HG03175 (cell line): ENCODE measurements around the gene SBNO2.
A peak's percentile ranks its signal among the peaks of the same experiment; 100 is the strongest.

Experiments used
- ATAC-seq: cut with Tn5 transposase; IDR thresholded peaks from one replicate; pipeline ENCODE4 v1.9.1; 2021; ENCODE audit warnings: mild to moderate bottlenecking, moderate library complexity; ENCODE audit not compliant: unreplicated experiment

Gene SBNO2

DNA sequence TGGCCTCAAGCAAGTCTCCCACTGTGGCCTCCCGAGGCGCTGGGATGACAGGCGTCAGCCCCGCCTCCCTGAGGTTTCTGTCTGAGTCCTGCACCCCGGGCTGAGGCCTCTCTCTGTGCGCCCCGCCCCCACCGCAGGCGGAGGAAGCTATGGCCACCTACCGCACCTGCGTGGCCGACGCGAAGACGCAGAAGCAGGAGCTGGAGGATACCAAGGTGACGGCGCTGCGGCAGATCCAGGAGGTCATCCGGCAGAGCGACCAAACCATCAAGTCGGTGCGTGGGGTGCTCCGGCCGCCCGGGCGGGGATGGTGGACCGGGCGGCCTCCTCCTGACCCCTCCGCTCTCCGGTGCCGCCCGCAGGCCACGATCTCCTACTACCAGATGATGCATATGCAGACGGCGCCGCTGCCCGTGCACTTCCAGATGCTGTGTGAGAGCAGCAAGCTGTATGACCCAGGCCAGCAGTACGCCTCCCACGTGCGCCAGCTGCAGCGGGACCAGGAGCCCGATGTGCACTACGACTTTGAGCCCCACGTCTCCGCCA lies 94.4 kb downstream of the SBNO2 start:
- no peak for ATAC-seq

DNA sequence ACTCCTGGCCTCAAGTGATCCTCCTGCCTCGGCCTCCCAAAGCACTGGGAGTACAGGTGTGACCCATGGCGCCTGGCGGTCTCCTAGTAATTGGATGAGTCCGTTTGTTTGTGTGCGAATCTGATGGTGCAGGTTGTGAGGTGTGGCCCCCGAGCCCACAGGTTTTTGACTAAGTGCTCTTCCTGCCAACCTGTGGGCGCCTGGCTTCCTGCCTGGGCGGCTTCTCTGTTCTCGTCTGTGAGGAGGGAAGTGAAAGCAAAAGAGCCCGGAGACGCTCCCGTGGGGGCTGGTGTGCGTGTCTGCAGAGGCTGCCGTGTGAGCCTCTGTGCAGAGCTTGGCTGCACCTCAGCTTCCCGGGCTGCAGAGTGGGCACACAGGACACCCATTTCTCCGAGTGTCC lies 97.1 kb downstream of the SBNO2 start:
- ATAC-seq, result peak; percentile 61

DNA sequence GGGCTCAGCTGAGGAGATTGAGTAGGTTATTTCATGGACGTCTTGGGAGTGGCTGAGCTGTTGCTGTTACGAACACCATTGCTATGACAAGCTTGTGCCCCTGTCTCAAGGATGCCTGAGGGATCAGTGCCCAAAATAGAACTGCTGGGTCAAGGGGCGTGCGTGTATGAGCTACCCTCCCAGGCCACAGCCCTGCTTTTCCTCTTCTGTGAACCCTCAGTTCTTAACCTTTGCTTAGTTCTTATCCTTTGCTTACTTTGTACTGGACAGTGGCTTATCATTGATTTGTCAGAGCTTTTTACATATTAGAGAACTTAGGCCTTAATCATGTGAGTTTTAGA lies 98.1 kb downstream of the SBNO2 start:
- no peak for ATAC-seq

DNA sequence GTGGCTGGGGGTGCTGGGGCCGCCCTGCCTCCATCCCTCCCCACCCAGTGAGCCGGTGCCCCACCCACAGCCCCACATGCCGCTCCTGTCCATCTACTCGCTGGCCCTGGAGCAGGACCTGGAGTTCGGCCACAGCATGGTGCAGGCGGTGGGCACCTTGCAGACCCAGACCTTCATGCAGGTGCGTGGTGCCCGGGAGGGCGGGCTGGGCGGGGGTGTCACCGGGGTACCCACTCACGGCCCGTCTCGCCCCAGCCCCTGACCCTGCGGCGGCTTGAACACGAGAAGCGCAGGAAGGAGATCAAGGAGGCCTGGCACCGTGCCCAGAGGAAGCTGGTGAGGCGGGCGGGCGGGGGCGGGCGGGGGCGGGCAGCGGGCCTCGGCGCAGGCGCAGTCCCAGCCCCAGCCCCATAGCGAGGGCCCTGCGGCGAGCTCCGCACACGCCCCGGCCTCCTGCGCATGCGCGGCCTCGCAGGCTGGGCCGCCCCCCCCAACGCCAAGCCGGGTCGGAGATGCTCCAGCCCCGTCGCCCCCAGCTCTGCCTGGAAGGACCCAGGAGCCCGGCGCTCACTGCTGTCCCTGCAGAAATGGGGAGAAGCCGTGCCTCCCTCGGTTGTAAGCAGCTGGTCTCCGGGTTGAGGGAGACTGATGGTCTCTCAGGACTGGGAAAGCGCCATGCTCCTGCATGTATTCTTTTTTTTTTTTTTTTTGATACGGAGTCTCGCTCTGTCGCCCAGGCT lies 99.4 kb downstream of the SBNO2 start:
- no peak for ATAC-seq

DNA sequence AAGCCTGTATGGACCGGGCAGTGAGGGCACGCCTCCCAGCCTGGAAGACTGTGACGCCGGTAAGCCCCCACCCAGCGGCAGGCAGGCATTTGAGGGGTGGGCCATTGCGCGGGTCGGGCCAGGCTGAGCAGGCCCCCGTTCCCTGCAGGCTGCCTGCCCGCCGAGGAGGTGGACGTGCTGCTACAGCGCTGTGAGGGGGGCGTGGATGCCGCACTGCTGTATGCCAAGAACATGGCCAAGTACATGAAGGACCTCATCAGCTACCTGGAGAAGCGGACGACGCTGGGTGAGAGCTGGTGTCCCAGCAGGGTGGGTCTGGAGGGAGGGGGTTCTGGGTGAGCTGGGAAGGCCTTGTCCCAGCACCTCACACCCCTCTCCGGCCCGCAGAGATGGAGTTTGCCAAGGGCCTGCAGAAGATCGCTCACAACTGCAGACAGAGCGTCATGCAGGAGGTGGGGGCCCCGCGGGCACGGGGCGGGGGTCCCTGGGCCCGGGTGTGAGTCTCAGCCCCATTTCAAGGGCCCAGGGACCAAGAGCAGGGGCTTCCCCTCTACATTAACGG lies 100.0 kb downstream of the SBNO2 start:
- ATAC-seq, result no peak

DNA sequence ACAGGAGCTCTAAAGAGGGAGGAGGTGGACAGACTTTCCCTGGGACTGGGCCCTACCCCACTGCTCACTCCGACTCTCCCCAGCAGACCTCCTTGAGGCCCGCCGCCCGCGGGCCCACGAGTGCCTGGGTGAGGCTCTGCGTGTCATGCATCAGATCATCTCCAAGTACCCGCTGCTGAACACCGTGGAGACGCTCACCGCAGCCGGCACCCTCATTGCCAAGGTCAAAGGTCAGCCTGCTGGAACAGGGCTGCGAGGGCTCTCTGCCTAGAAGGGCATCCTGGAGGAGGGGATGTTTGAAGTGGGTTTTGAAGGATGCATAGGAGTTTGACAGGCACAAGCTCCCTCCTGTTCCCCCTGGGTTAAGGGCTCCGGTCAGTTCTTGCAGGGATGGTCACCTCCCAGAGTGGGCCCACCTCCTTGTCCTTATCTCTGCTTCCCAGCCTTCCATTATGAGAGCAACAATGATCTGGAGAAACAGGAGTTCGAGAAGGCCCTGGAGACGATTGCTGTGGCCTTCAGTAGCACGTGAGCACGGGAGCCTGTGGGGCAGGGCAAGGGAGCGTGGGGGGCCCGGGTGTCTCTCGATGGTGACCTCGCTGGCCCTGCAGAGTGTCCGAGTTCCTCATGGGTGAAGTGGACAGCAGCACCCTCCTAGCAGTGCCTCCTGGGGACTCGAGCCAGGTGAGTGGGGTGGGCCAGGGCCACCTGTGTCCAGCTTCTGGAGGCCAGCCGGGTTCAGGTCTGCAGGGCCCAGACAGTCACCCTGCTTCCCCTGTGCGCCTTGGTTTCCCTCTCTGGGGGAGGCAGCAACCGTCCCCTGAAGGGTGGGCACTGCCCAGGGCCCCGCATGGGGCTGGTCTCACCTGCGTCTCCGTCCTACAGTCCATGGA lies 100.8 kb downstream of the SBNO2 start:
- no peak for ATAC-seq

DNA sequence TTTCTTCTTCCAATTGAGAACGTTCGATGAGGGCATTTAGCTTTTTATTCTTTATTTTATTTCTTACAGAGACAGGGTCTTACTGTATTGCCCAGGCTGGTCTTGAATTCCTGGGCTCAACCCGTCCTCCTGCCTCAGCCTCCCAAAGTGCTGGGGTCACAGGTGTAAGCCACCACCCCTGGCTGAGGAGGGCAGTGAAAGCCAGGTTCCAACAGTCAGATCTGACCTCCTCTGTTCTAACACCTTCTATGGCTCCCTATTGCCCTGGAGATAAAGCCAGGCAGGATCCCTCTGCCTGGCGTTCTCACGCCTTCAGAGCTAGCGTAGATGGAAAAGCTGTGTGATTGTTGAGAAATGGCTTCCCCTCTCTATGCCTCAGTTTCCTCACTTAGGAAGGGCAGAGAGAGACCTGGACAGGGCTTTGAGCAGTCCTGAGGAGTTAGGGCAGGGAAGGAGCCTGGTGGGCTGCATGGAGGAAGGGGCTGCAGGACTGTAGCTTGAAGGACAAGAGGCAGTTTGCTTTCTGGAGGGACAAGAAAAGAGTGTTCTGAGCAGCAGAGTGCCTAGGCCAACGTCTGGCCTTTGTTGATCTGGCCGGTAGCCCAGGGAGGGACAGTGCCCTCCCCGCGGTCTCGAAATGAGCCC lies 101.6 kb downstream of the SBNO2 start:
- ATAC-seq, result no peak

DNA sequence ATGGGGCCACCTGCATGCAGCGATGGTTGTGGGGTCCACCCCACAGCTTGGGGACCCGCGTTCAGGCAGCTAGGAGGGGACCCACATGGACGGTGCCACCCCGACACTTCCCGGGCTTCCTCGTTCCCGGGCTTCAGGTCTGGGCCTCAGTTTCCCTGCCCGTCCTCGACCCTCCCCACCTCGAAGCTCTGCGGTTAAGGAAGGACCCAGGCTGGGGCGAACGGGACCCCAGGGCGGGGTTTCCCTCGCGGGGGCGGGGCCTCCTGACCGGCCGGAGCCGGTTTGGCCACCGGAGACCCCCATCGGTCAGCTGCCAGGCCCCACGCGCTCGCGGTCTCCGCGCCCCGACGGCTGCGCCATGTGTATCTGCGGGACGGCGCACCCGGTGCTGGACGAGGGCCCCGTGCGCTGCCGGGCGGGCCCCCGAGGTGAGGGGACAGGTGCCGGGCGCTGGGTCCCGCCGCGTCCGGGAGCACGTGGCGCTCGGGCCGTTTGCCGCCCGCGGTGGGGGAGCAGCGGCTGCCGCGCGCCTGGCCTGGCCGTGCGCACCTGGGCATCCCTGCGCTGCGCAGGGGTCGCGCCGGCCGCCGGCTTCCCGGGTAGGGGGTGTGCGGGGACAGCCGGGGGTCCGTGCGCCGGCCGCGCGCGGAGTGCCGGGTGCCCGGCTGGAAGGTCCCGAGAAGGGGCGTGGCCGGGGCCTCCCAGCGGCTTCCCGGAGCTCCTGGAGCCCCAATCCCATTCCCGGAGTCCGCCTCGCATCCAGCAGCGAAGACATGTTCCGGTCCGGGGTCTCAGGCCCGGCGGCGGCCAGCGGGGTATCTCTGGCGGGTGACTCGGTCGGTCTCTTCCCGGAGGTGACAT lies 102.9 kb downstream of the SBNO2 start:
- ATAC-seq, result no peak

DNA sequence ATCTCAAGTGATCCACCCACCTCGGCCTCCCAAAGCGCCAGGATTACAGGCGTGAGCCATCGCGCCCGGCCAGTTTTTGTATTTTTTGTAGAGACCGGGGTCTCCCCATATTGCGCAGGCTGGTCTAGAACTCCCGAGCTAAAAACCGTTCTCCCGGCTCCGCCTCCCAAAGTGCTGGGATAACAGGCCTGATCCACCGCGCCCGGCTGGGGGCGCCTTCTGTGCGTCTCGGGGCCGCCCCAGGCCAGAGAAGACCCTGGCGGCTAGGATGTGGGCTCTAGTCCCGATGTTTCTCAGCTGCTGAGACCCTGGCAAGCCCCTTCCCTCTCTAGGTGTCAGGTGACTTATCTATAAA lies 103.5 kb downstream of the SBNO2 start:
- no peak for ATAC-seq

DNA sequence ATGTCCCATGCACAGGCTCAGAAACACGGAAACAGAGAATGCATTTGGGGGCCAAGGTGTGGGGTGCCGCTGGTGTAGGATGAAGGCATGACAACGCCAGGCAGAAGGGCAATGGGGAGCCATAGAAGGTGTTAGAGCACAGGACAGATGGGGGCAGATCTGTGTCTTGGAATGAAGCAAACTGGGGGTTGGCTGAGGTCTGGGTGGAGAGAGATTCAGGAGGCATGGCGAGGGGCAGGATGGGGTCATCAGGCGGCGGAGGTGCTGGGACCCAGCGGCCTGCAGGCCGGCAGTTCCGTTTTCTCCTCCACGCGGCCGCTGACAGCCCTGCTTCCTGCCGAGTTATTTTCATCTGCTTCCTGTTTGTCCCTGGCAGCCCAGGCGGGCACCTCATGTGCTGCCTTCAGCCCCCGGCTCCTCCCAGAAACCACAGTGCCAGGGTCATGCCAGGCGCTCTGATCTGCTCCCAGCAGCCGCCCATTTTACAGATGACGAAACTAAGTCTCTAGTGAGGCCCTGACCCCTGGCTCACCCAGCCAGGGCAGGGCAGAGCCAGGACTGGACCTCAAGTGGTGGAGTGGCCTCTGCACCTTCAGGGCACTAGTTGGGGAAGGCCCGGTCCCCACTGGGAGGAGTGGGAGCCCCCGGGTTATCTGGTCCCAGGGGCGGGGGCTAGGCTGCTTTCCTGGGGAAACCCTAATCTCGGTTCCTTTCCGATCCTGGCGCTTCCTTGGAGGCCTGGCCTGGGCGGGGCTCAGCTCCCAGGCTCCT lies 104.9 kb downstream of the SBNO2 start:
- no peak for ATAC-seq

DNA sequence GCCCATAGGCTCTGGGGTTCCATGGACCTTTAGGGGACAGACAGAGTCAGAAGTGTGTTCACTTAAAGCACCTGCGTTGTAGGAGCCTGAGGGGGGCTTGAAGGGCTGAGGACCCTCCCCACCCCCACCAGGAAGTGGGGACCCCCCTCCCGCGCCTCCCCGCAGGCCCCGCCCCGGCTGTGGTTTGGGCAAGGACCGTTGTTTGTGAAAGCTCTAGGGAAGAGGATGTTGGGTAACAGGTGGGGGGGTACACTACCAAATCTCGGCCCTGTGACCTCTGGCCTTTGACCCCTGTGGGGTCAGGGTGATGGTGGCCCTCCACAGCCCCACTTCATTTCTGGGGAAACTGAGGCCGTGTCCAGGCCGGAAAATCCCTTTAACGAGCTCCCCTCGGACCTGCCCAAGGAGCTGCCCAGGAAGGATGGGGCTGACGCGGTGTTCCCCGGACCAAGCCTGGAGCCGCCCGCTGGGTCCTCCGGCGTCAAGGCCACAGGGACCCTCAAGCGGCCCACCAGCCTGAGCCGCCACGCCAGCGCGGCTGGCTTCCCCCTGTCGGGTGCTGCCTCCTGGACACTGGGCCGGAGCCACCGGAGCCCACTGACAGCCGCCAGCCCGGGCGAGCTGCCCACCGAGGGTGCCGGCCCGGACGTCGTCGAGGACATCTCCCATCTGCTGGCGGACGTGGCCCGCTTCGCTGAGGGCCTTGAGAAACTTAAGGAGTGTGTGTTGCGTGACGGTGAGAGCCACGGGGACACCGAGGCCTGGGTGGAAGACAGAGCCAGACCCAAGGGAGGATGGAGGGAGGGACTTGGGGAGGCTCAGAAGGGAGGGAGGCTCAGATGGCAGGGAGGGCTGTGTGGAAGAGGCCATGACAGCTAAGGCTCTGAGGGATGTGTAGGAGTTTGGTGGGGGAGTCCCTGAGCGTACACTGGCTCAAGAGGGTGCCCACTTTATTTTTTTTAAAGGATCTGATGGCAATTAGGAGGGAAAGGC lies 105.8 kb downstream of the SBNO2 start:
- no peak for ATAC-seq

DNA sequence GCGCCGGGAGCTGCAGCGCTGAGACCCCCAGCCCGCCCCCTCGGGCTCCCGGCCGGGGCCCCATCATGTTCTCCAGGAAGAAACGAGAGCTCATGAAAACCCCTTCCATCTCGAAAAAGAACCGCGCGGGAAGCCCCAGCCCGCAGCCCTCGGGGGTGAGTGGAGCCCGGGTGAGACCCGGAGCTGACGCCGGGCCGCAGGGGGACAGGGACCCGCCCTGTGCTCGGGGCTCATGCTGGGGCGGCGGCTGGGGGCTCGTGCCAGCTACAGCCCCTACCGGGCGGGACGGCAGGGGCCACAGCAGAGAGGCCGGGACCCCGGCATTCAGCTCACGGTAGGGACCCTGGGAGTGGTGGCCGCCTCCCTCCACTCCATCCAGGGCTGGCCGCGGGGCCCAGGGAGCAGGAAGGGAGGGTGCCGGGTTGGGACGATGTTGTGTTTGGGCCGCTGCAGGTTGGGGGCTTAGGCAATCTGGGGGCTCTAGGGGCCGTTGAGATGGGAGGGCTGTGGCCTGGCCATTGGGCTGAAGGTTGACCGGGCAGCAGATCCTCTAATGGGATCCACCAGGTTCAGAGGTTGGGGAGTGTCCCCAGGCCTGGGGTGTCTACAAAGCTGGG lies 106.6 kb downstream of the SBNO2 start:
- ATAC-seq, result peak; percentile 9

DNA sequence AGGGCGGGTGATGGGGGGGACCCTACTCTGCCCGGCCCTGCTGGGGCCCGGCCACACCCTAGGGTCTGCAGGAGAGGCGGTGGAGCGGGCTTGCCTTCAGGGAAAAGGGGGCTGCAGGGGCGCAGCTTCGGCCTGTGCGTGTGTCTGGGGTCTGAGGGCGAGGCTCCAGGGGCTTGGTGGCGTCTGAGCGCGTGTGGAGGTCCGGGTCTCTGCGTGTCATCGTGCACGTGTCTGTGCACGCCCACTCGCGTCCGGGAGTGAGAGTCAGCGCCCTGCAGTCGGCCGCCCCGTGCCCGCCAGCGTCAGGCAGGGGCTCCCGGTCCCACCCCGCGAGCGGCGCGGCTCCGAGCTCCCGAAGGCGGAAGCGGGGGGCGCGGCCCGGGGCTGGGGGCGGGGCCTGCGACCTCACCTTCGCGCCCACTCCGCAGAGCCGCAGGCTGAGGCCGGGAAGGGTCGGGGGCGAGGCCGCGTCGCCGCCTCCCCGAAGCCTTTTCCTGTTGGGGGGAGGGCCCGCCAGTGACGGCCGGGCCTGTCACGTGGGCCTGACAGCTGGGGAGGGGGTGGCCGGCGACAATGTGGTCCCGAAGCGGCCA lies 107.2 kb downstream of the SBNO2 start, which contains the start of gene ARHGAP45:
ARHGAP45 (plus strand) TSS at position 420 of the 593 bp plus-strand sequence. CDS start 239 bp downstream, outside the sequence.
- ATAC-seq, result peak; percentile 48

DNA sequence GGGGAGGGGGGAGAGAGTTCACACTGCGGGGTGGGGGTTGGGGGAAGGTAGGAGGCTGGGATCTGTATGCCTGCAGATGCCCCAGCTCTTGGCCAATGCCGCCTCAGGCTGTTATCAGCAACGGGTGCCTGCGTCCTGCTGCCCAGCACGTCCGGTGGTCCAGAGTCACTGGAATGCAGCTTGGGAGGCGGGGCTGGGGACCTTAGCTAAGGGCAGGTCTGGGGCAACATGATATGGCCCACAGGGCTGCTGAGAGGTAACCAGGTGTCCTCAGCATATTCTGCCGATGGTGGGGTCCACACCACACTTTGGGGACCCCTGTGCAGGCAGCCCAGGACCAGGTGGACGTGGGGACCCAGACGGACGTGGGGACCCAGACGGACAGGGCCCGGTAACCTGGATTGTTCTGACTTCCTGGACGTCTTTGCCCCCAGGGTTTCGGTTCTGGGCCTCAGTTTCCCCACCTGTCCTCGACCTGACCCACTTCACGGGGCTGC lies 107.8 kb downstream of the SBNO2 start:
- no peak for ATAC-seq

DNA sequence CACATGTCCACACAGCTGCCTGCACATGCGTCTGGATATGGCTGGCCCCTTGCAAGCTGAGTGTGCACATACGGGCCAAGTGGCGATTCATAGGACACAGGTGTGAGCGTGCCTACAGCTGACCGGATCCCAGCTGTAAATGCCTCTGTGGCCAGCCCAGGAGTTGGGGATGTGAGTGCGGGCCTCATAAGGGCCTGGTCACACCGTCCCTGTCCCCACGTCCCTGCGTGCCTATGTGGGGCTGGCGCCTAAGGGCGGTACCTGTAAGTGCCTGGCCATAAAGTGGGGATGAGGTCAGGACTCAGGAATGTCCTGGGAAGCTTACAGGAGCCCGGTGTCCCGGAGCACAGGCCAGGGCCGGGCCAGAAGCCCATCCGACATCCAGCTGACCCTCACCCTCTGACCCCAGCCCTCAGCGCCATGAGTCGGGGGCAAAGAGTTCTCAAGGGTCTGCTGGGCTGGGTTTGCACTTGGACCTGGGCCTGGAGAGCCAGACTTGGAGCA lies 108.4 kb downstream of the SBNO2 start:
- ATAC-seq, result no peak

DNA sequence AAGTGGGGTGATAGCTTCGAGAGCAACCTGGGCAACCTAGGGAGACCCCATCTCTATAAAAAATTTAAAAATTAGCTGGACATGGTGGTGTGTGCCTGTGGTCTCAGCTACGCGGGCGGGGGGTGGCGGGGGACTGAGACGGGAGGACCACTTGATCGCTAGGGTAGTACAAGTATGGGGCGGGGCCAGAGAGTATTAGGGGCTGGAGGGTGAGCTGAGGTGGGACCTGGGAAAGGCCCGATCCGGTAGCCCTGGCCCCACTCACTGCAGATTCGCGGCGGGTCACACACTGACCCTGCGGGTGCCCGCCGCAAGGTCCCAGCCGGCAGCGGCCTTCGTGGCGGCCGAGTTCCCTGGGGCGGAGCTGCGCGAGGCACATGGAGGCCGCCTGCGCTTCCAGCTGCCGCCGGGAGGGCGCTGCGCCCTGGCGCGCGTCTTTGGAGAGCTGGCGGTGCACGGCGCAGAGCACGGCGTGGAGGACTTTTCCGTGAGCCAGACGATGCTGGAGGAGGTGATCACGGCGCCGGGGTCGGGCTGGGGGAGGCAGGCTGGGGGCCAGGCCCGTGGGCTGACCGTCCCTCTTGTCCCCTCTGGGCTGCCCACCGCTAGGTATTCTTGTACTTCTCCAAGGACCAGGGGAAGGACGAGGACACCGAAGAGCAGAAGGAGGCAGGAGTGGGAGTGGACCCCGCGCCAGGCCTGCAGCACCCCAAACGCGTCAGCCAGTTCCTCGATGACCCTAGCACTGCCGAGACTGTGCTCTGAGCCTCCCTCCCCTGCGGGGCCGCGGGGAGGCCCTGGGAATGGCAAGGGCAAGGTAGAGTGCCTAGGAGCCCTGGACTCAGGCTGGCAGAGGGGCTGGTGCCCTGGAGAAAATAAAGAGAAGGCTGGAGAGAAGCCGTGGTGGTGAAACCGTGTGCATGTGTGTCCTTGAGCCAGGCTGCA lies 109.1 kb downstream of the SBNO2 start:
- no peak for ATAC-seq
